ENCODE data around the gene SHANK2. TPM values are rescaled to one million over a fixed set of nuclear protein-coding genes. Genes with fewer than 3 reads are reported as not detected.
A peak's percentile ranks its signal among the peaks of the same experiment; 100 is the strongest.

The SHANK2 gene
- total RNA-seq, 6 donors from 2014 or later, result 43.6 to 277 (median 75.5) TPM

GRCh38 chr11:71245601-71246391 lies 6.6 kb downstream of the SHANK2 start:
- H3K9me3 ChIP-seq, result no peaks in the 10 kb centered on the region
- 65 to 66% methylated on average over 9 to 19 of the region's 19 CpGs for WGBS, 2 donors
- TF ChIP-seq POLR2AphosphoS5 (IDR thresholded peaks at IDR 0.05) (no peak), POLR2A (IDR thresholded peaks at IDR 0.05) (no peak), EP300 (IDR thresholded peaks at IDR 0.05) (no peak)
- TF ChIP-seq, protein P1, sequence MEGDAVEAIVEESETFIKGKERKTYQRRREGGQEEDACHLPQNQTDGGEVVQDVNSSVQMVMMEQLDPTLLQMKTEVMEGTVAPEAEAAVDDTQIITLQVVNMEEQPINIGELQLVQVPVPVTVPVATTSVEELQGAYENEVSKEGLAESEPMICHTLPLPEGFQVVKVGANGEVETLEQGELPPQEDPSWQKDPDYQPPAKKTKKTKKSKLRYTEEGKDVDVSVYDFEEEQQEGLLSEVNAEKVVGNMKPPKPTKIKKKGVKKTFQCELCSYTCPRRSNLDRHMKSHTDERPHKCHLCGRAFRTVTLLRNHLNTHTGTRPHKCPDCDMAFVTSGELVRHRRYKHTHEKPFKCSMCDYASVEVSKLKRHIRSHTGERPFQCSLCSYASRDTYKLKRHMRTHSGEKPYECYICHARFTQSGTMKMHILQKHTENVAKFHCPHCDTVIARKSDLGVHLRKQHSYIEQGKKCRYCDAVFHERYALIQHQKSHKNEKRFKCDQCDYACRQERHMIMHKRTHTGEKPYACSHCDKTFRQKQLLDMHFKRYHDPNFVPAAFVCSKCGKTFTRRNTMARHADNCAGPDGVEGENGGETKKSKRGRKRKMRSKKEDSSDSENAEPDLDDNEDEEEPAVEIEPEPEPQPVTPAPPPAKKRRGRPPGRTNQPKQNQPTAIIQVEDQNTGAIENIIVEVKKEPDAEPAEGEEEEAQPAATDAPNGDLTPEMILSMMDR (IDR thresholded peaks at IDR 0.05), result no peak
- peaks cover 9 to 20% (median 13%) of the 10 kb centered on the region in 4 donors for H3K4me1 ChIP-seq
- peaks cover 0 to under 1% (median 0%) of the 10 kb centered on the region in 4 donors for H3K27me3 ChIP-seq
- H3K4me3 ChIP-seq, result no peak overlapping the region
- no peak overlapping the region for H3K27ac ChIP-seq
- DNase-seq, result peak; percentile 8 to 56
- no peak for ATAC-seq (ENCODE audit: low FRiP score in 2 of 2)
- no peaks in the 10 kb centered on the region for H3K36me3 ChIP-seq

DNA sequence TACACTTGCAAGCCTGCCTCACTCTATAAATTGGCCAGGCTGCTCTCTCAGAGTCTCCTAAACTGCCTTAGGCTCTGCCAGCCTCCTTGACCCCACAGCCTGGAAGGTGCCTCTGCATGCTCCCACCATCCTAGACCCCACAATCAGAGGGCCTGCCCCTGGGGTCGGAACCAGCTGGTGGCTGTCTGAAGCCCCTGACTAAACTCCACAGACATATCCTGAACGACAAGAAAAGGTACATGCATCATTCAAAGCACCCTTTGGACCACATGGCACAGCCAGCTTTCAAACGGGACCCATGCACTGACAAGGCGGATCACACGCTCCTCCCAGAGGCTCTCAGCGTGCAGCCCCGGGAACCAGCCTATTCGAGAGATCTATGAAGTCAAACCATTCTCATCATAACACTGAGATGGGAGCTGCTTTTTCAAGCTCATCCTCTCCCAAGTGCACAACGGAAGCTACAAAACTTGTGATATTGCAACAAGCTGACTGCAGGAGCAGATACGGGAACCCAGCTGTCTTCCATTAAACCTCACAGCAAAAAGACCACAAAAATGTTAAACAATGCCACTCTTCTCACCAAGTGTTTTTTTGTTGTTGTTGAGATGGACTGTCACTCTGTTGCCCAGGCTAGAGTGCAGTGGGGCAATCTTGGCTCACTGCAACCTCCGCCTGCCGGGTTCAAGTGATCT lies 8.1 kb downstream of the SHANK2 start:
- H3K27me3 ChIP-seq, result no peaks in the 10 kb centered on the region
- H3K27ac ChIP-seq, result no peak overlapping the region
- no peaks in the 10 kb centered on the region for H3K36me3 ChIP-seq
- DNase-seq (peak in 1 of 2 donors; percentile 10), ATAC-seq (ENCODE audit: low FRiP score in 2 of 2) (no peak)
- 84 to 87% methylated on average over 4 to 12 of the region's 12 CpGs for WGBS, 2 donors
- H3K4me3 ChIP-seq, result no peak overlapping the region
- peaks cover 8 to 18% (median 13%) of the 10 kb centered on the region in 4 donors for H3K4me1 ChIP-seq
- TF ChIP-seq EP300 (IDR thresholded peaks at IDR 0.05) (no peak), POLR2AphosphoS5 (IDR thresholded peaks at IDR 0.05) (no peak), POLR2A (IDR thresholded peaks at IDR 0.05) (no peak)
- TF ChIP-seq, protein P1 (IDR thresholded peaks at IDR 0.05), result no peak
- H3K9me3 ChIP-seq, result no peaks in the 10 kb centered on the region

GRCh38 chr11:71242391-71242790 lies 10.0 kb downstream of the SHANK2 start:
- TF ChIP-seq POLR2A (IDR thresholded peaks at IDR 0.05) (no peak), POLR2AphosphoS5 (IDR thresholded peaks at IDR 0.05) (no peak)
- TF ChIP-seq, protein P1 (IDR thresholded peaks at IDR 0.05), result no peak
- DNase-seq (peak in 1 of 2 donors; percentile 5), ATAC-seq (ENCODE audit: low FRiP score in 2 of 2) (no peak)
- Histone ChIP-seq H3K4me3 (no peak overlapping the region), H3K9me3 (no peaks in the 10 kb centered on the region), H3K4me1 (peaks cover 8 to 18% (median 13%) of the 10 kb centered on the region in 4 donors), H3K36me3 (peaks cover 0 to 5% (median 0%) of the 10 kb centered on the region in 4 donors), H3K27me3 (no peaks in the 10 kb centered on the region), H3K27ac (no peak overlapping the region)
- 79 to 86% methylated on average over 6 of the region's 6 CpGs for WGBS, 2 donors

DNA sequence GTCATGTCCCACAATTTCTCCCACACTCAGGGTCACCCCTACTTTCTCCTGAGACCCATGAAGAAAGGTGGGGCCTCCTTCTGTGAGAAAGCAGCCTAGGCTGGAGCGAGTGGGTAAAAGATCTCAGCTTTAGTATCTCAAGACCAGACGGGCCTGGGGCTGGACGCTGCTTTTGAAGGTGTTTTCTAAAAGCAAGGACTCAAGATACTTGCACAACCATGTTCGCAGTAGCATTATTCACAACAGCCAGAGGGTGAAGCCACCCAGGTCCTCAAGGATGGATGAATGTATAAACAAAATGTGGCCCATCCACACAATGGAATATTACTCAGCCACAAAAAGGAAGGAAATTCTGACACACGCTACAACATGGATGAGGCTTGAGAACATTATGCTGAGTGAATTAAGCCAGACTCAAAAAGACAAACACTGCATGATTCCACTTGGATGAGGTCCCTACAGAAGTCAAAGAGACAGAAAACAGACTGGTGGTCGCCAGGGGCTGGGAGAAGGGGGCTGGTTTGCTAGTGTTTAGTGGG lies 10.6 kb downstream of the SHANK2 start:
- 87 to 94% methylated on average over 6 of the region's 6 CpGs for WGBS, 2 donors
- H3K9me3 ChIP-seq, result no peaks in the 10 kb centered on the region
- no peak for TF ChIP-seq POLR2AphosphoS5 (IDR thresholded peaks at IDR 0.05)
- TF ChIP-seq, protein P1 (IDR thresholded peaks at IDR 0.05), result no peak
- no peak for TF ChIP-seq POLR2A (IDR thresholded peaks at IDR 0.05)
- no peak for TF ChIP-seq EP300 (IDR thresholded peaks at IDR 0.05)
- peaks cover 8 to 18% (median 13%) of the 10 kb centered on the region in 4 donors for H3K4me1 ChIP-seq
- H3K4me3 ChIP-seq, result peak overlapping the region in 1 of 4 donors; percentile 13
- H3K27me3 ChIP-seq, result no peaks in the 10 kb centered on the region
- H3K27ac ChIP-seq, result peak overlapping the region; percentile 37 to 66 (median 58)
- ATAC-seq (ENCODE audit: low FRiP score in 2 of 2), result no peak
- peak in 1 of 2 donors; percentile 7 for DNase-seq
- H3K36me3 ChIP-seq, result peaks cover 0 to 5% (median 0%) of the 10 kb centered on the region in 4 donors

Measured in upper lobe of left lung (tissue), 6 donors.